Measurements from ENCODE around the gene LETMD1.

The LETMD1 gene

GRCh38 chr12:51025836-51026638 lies 22.1 kb upstream of the LETMD1 start, which contains the start of gene SLC11A2:
Gene SLC11A2, minus strand, starts transcription at chr12:51026384. Its CDS starts 15,656 bp downstream, at chr12:51010728.
- peak; percentile 82 for DNase-seq

DNA sequence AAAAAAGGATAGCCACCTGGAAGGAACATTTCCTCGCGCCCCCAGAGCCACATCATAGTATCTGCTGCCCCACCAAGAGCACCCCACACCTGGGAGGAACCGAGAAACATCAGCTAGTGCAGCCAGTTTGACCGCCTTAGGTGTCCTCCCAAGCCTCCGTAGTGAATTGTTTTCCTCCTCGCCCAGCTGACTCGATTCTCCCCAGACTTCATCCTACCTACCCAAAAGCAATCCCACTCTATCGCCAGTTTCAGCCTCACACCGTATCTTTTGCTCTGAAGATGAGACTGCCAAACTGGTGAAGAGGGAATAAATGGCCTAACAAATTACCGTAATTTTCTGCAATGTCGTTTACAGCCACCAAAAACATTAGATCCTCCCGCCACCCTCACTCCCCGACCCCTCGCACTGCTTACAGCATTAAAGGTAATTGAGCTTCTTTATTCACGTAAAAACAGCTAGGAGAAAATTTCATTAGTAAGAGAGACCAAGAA lies 20.7 kb upstream of the LETMD1 start:
- DNase-seq: no peak

DNA sequence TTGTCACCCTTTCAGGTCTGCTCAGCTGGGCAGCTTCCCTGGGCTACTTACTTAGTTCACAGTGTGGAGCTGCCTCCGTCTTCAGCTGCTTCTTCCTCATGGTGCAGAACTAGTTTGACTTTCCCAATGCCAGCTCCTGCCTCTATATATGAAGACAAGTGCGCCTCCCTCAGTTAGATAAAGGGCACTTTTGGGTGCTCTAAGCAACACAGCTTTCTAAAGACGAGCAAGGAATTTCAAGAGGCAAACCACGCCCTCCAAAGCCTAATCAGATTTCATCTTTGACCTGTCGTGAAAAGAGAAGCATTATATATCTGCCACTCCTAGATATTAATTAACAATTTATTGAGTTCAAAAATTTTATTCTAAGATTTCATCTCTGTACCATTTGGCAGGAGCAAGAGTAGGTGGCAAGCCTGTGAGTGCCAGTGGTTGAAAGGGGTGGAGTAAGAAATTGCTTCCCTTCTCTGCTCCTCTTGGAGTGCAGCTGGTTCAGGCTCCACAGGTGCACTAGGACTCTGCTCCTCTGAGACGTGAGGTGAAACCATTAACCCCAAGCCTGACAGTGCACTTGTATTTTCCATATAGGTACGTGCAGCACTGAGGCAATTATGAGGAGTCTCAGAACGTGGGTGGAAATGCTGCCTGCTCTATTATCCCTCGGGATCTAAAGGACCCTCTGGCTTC lies 19.9 kb upstream of the LETMD1 start:
- no peak for DNase-seq

DNA sequence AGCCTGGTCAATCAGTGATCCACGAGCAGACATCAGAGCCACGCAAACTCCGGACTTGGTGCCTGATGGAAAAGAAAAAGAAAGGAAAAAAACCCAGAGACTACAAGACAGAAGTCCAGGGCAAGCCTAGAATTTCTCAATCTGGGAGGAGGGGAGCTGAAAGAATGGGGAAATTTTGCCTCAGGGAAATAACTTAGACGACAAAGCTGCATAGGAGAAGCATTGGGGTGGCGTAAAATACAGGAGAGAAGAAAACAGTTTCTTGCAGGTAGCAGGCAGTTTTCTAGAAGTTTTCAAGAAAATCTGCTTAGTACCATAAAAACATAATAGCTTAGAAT lies 19.3 kb upstream of the LETMD1 start:
- no peak for DNase-seq

DNA sequence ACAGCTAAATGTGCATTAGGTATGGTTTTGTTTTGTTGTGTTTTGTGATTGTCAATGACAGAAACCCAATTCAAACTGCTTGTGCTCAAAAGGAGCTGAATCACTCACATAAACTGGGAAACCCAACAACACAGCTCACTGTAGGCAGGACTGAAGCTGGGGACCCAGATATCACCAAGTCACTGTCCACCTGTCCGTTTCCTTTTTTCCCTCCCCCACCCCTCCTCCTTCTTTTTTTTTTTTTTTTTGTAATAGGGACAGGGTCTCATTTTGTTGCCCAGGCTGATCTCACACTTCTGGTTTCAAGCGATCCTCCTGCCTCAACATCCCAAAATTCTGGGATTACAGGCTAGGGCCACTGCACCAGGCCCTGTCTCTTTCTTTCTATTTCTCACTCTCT lies 15.1 kb upstream of the LETMD1 start:
- DNase-seq: no peak

- no peak for DNase-seq
Observed at GRCh38 chr12:51033457-51034089, 14.6 kb upstream of the LETMD1 start.

- DNase-seq: no peak
Observed at GRCh38 chr12:51036279-51036678, 11.8 kb upstream of the LETMD1 start.

- DNase-seq: no peak
Observed at GRCh38 chr12:51048661-51049251, 629 bp downstream of the LETMD1 start.

GRCh38 chr12:51049525-51049924 lies 1.4 kb downstream of the LETMD1 start:
- no peak for DNase-seq

DNA sequence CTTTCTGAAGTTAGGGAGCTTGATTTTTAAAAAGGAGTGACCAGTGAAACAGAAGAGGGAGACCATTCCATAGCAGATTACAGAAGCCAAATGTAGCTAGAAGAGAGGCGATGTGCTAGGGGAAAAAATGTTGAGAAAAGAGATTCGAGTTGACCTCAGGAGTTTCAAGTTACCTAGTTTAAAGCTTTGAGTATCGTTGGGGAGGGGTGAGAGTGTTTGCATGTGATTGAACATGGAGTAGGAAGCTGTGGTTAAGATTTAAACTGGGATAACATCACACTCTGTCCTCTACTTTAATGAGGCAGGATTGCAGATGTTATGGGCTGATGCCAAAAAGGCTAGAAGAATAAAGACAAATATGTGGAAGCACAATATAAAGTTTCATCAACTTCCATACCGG lies 3.7 kb downstream of the LETMD1 start:
- no peak for DNase-seq

- no peak for DNase-seq
Observed at GRCh38 chr12:51055060-51055459, 6.9 kb downstream of the LETMD1 start.

- no peak for DNase-seq
Observed at GRCh38 chr12:51056242-51056641, 8.1 kb downstream of the LETMD1 start.

- no peak for DNase-seq
Observed at GRCh38 chr12:51059086-51059485, 11.0 kb downstream of the LETMD1 start.

DNA sequence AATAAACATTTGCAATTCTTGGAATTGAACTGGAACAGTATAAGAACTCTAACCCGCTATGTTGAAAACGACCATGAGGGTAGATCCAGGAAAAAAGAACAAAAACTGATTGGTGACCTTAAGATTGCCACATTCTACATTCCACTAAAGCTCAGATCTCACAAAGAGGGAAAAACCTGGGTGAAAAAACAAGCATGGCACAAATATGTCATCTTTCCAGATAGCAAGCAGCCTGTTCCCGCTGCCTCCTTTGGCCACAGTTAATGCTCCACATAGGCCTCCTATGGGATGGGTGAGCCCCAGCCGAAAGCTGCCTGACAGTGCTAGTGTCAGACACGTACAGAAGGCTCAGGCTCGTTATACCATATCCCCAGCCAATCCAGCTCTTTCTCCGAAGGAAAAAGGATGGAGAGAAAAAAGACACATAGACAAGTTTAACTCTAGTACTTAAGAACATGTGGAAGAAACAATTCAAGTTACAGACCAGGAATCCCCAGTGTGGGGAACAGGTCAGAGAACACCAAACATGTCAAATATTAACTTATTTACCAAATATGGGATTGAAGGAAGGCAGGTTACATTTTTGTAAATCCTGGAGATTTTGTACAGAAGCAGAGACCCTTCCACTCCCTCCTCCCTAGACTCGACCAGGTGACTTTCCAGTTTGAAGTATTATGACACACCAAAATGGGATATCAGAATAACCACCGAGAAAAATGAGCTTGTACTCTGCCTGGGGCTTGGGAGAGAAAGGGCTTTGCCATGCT lies 14.7 kb downstream of the LETMD1 start:
- no peak for DNase-seq

GRCh38 chr12:51065530-51065929 lies 17.4 kb downstream of the LETMD1 start:
- DNase-seq: no peak

GRCh38 chr12:51067229-51067628 lies 19.1 kb downstream of the LETMD1 start:
- no peak for DNase-seq

- DNase-seq: no peak
Observed at GRCh38 chr12:51067771-51068170, 19.6 kb downstream of the LETMD1 start.

GRCh38 chr12:51070004-51070403 lies 21.9 kb downstream of the LETMD1 start:
- DNase-seq: no peak

DNA sequence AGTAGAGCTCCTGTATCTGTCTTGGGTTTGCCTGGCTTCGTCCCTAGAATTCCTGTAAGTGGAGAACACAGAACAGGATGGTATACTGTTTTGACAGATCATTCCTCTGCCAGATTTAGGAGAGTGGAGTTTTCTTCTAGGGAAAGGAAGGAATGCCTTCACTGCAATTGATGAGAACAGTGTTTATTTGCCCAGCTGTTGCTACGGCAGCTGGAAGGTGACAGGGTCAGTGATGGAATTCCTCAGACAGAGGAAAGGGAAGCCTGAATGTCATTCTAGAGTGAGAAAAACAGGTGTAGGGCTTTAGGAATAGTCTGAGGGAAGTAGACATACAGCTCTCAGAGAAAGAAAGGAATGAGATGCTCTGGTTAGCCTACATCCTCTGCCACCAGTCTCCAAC lies 23.5 kb downstream of the LETMD1 start:
- no peak for DNase-seq

DNA sequence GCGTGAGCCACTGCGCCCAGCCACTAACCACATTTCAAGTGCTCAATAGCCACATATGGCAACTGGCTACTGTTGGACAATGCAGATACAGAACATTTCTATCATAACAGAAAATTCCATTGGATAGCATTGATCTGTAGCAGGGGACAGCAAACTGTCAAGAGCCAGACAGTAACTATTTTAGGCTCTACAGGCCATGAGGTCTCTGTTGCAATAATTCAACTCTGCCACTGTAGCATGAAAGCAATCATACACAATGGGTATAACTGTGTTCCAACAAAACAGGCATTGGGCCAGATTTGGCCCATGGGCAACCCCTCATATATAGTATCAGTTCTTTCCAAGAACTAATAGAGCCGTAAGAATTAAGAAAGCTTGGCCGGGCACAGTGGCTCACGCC lies 27.3 kb downstream of the LETMD1 start:
- no peak for DNase-seq

DNA sequence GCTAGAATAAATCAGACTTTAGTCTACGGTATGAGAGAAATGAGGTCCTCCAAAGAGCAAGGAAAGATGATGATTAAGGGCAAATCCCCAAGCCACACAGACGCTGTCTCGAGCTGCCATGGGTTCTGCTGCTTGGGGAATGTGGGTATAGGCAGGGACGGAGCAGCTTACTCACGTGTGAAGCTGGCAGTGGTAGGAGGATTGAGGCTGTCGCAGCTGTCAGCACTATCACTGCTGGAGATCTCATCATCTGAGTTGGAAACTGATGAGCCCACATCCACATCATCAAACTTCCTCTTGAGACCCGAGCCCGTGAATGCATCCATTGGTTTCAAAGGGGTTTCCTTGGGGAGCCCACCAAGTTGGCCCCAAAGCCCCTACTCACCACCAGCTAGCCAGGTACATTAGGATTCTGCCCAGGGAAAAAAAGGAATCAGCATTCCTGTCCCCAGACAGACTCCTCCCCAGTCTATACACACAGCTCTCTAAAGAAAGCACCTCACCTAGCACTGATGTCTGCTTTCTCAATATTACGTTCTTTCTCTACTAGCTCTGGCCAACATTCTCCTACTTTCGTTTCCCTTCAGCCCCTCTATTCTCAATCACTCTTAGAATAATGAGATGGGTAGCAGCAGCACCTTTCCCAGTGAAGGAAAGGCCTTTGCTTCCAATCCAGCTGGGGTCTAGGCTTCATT lies 28.3 kb downstream of the LETMD1 start:
- no peak for DNase-seq

GRCh38 chr12:51077930-51078329 lies 29.8 kb downstream of the LETMD1 start:
- no peak for DNase-seq
